Measurements from ENCODE around the gene SIMC1.

Gene SIMC1

DNA sequence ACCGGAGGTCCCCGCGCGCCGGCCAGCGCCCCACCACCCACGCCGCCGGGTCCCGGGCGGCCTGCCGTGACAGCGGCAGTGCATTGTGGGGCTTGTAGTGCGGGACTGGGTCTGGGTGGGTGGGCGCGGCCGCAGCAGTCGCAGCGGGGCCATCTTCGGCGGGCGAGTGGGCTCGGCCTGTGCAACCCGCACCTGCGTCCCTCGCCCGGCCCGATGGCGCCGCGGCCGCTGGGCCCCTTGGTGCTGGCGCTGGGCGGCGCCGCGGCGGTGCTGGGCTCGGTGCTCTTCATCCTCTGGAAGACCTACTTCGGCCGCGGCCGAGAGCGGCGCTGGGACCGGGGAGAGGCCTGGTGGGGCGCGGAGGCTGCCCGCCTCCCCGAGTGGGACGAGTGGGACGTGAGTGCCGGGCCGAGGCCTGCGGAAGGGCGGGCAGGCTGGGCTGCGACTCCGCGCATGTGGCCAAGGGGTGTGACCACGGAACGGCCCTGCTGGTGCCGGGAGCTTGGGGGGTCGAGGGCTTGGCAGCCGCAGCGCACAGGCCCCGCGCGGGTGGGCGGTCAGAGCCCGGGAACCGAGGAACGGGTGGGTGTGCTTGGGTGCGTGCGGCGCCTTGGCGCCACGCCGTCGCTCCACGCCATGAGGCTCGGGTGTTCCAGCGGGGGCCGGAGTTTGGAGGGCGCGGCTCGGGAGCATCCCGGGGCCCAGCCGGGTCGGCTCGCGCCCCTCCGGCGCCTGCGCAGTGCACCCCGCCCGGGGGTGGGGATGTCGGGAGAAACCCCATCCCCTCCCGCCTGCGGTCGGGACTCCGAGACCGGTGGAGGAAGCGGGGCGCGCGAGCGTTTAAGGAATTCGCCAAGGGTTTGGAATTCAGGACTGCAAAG is 127.4 kb downstream of the SIMC1 start, which contains the start of gene ARL10:
Gene ARL10, plus strand, starts transcription at position 137 of the 881 bp plus-strand sequence. Its CDS starts 77 bp downstream, at position 214.
- DNase-seq = peak; percentile 34

DNA sequence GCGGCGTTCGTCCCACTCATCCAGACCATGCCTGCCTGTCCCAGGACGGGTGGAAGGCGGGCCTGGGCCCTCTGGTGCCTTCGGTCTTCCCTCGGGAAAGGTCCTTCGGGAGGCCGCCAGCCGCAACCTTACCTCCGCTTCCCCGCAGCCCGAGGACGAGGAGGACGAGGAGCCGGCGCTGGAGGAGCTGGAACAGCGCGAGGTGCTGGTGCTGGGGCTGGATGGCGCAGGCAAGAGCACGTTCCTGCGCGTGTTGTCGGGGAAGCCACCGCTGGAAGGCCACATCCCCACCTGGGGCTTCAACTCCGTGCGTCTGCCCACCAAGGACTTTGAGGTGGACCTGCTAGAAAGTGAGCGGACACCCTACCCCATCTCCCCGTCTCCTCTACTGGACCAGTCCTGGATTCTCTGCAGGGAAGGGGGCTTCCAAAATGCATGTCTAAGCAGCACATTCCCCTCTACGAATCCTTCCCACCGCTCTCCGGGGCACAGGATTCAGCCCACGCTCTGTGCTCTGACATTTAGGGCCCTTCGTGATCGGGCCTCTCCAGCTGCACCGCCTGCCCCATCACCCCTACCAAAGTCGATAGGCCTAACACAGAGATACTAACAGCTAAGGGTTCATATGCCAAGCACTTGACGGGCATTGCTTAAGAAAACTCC is 128.1 kb downstream of the SIMC1 start:
- DNase-seq = no peak

- no peak for DNase-seq
Observed at GRCh38 chr5:176368726-176369125, 130.5 kb downstream of the SIMC1 start.

- no peak for DNase-seq
Observed at GRCh38 chr5:176369934-176370711, 131.9 kb downstream of the SIMC1 start.

DNA sequence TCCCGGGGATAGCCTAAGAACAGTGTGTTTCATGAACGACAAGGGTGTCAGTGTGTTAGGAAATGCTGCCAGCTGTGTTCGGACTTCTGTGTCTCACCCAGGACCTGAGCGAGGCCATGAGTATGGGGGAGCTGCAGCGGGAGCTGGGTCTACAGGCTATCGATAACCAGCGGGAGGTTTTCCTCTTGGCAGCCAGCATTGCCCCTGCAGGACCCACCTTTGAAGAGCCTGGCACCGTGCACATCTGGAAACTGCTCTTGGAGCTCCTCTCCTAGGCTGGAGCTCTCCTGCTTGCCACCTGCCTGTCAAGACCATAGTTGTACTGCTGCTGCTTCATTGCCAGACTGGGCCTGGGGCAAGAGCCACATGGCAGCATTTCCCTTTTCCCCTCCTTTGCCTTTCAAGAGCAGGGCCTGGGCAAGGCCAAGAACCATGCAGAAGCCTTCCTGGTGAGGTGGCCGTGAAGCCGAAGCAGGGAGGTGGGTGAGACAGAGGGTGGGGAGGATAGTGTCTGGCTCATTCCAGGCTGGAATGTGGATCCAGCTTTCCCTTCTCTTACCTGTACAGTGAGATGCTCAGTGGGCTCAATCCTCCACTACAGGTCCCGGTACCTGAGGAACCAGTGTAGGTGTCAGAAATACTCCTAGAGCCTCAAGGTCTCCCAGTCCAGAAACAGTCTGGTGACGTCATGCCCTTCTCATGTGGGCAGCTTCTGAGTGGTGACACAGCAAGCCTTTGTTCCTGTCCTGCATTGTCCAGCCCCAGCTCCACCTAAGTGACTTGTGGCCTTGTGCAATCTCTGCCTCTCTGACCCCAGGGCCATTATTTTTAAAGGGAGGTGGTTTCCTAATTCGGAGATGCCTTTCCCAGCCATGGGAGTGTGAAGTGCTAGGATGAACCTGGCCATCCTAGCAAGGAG is 133.7 kb downstream of the SIMC1 start:
- no peak for DNase-seq

- no peak for DNase-seq
Observed at GRCh38 chr5:176373100-176373818, 135.0 kb downstream of the SIMC1 start.

DNA sequence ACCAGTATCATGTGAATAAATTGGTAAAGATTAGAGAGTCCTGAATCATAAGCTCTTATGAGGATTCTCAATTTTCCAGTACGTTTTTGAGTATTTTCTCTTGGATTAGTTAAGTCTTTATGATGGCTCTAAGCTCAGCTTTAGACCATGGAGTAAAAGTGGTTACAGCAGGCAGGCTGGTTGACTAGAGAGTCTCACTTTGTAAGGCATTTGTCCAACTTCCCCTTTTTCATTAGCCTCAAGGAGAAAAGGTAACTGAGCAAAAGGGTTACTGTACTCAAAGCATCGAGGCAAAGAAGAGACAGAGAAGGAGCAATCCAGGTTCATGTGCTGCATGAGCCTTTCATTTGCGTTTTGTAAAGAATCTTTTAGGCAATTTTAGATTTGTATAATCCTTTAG is 141.7 kb downstream of the SIMC1 start:
- DNase-seq = no peak

- DNase-seq = no peak
Observed at GRCh38 chr5:176381423-176381822, 143.2 kb downstream of the SIMC1 start.

- DNase-seq = no peak
Observed at GRCh38 chr5:176381979-176382378, 143.8 kb downstream of the SIMC1 start.

DNA sequence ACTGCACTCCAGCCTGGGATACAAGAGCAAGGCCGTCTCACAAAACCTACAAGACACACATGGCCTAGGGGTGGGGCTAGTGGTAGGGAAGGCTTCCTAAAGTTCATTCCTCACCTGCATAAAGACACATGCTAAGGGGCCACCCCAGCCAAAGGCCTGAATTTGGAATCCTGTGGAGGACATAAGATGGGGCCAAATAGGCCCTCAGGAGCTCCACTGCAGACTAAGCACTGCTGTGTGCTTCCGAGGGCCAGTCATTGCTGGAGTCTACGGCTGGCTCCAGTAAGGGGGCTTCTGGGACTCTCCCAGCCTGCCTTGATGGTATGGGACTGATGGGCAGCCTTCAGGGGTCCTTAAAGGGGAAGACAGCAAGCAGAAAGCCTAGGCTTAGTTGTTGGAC is 144.5 kb downstream of the SIMC1 start:
- no peak for DNase-seq

DNA sequence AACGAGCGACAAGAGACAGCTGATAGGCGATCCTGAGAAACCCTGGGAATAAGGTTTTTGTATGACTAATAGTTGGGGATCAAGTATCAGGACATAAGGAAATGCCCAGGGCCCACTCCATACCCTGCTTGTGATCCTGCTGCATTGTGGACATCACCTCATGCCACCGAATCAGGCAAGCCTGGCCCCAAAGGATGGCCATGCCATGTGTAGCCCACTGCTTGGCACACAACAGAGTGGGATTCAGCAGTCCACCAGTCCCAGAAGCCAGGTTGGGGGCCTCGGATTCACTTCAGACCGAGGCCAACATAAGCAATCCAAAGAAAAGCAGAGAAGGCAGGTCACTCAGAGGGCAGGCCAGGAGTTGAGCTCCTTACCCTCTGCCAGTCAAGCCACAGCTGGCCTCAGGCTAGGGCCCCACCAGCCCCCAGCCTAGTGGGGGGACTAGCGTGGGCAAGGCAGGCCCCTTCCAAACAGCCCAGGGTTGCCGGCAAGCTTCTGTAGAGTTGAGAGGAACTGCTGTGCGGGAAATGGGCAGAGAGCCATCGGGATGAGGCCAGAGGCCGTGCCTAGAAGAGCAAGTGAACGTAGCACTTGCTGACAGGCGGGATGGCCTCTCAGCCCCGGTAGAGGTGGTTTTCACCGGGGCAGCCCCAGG is 145.2 kb downstream of the SIMC1 start:
- no peak for DNase-seq

DNA sequence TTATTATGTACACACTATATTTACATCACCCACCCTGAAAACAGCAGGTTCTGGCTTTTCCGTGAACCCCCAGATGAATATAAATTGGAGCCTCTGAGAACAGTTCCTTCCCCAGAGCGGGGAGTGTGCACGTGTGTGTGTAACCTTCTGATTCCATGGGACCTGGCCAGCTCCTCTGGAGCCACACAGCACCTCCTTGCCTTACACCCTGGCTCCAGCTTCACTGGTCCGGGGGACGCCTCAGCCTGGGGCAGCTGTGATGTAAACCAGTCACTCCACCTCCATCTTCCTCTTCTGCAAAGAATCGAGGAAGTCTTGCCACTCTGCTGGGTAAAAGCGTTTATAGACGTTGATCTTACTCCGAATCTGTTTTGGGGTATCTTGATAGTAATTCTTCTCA is 145.7 kb downstream of the SIMC1 start:
- DNase-seq = no peak

DNA sequence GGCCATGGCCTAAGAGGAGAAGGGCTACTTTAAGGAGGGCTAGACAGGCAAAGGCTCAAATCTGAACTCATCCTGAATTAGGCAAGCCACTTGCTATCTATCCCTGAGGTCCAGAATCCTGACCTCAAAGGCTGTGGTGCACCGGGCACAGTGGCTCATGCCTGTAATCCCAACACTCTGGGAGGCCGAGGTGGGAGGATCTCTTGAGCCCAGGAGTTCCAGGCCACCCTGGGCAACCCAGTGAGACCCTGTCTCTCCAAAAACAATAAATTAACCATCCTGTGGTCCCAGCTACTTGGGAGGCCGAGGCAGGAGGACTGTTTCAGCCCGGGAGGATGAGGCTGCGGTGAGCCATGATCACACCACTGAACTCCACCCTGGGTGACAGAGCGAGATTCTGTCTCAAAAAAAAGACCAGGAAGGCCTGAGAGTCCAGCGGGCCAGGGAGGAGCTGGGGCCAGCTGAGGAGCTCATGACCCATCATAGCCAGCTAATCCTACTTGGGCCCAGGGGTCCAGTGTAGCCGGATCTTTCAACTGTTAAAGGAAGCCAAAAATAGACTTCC is 146.2 kb downstream of the SIMC1 start:
- DNase-seq = no peak

GRCh38 chr5:176384991-176385390 is 146.8 kb downstream of the SIMC1 start:
- no peak for DNase-seq

- DNase-seq = no peak
Observed at GRCh38 chr5:176386491-176386890, 148.3 kb downstream of the SIMC1 start.

GRCh38 chr5:176387384-176387925 is 149.2 kb downstream of the SIMC1 start:
- no peak for DNase-seq

GRCh38 chr5:176388003-176388443 is 149.8 kb downstream of the SIMC1 start:
- DNase-seq = no peak

GRCh38 chr5:176388444-176389134 is 150.4 kb downstream of the SIMC1 start, which contains the start of the genes HIGD2A and NOP16:
HIGD2A (plus strand) TSS chr5:176388751; CDS start chr5:176388820, 69 bp downstream.
NOP16 (minus strand) TSS chr5:176388598; CDS start chr5:176388539, 59 bp downstream.
- DNase-seq = peak; percentile 97

All from activated effector memory CD4-positive, alpha-beta T cell treated with Interleukin-2 at 50 U/mL for 16 hours (primary cell).